GM18907 (cell line): ENCODE results near the gene ARHGEF10L.

Source experiments
- ATAC-seq: cut with Tn5 transposase; IDR thresholded peaks from one replicate; pipeline ENCODE4 v1.9.1; 2021; ENCODE audit warnings: mild to moderate bottlenecking, moderate library complexity; ENCODE audit not compliant: unreplicated experiment

The ARHGEF10L gene

GRCh38 chr1:17568014-17568900, 28.8 kb downstream of the ARHGEF10L start:
- no peak for ATAC-seq

GRCh38 chr1:17569200-17570139, 30.0 kb downstream of the ARHGEF10L start:
- ATAC-seq: no peak

- ATAC-seq: no peak
Measured at GRCh38 chr1:17570228-17570627, 30.7 kb downstream of the ARHGEF10L start.

GRCh38 chr1:17572264-17572985, 32.9 kb downstream of the ARHGEF10L start:
- no peak for ATAC-seq

GRCh38 chr1:17573518-17574041, 34.1 kb downstream of the ARHGEF10L start:
- no peak for ATAC-seq

- no peak for ATAC-seq
Measured at GRCh38 chr1:17574516-17574915, 35.0 kb downstream of the ARHGEF10L start.

- no peak for ATAC-seq
Measured at GRCh38 chr1:17575797-17576518, 36.5 kb downstream of the ARHGEF10L start.

GRCh38 chr1:17576519-17576853, 37.0 kb downstream of the ARHGEF10L start:
- no peak for ATAC-seq

- ATAC-seq: no peak
Measured at GRCh38 chr1:17577907-17578297, 38.4 kb downstream of the ARHGEF10L start.

GRCh38 chr1:17579951-17580939, 40.7 kb downstream of the ARHGEF10L start:
- ATAC-seq: no peak

GRCh38 chr1:17581389-17582123, 42.1 kb downstream of the ARHGEF10L start:
- no peak for ATAC-seq

GRCh38 chr1:17582124-17582774, 42.8 kb downstream of the ARHGEF10L start:
- ATAC-seq: no peak

- no peak for ATAC-seq
Measured at GRCh38 chr1:17584539-17584938, 45.0 kb downstream of the ARHGEF10L start.

GRCh38 chr1:17585266-17585987, 45.9 kb downstream of the ARHGEF10L start:
- no peak for ATAC-seq

GRCh38 chr1:17586172-17586964, 46.9 kb downstream of the ARHGEF10L start:
- ATAC-seq: no peak

- no peak for ATAC-seq
Measured at GRCh38 chr1:17587693-17588047, 48.2 kb downstream of the ARHGEF10L start.
